Hepatocyte (in vitro differentiated cells): ENCODE measurements around the gene GADD45GIP1.

Source experiments
- CTCF ChIP-seq: fragments of 200-600 bp; sonication (generic); IDR thresholded peaks from 2 replicates; pipeline ENCODE4 v1.5.1; 2016; ENCODE audit warnings: antibody characterized with exemption, mild to moderate bottlenecking; ENCODE audit not compliant: poor library complexity
- EZH2 ChIP-seq: fragments of 200-600 bp; sonication (generic); IDR thresholded peaks from 2 replicates; pipeline ENCODE4 v1.6.1; 2016; ENCODE audit warnings: antibody characterized with exemption, mild to moderate bottlenecking, borderline replicate concordance
- EZH2phosphoT487 ChIP-seq: fragments of 200-600 bp; sonication (generic); IDR thresholded peaks from one replicate; pipeline ENCODE4 v1.6.1; 2018; ENCODE audit warnings: antibody characterized with exemption, mild to moderate bottlenecking, low read depth, moderate library complexity; ENCODE audit not compliant: unreplicated experiment, severe bottlenecking

- TF ChIP-seq CTCF (no peak), EZH2 (no peak), EZH2phosphoT487 (no peak)
These were observed 28.2 kb upstream of the GADD45GIP1 start for GRCh38 chr19:12985049-12985776.
